HL-60 (cell line): ENCODE data around the gene TSC2.
A peak's percentile ranks its signal among the peaks of the same experiment; 100 is the strongest.

Source experiments
- CTCF ChIP-seq: IDR thresholded peaks from one replicate; pipeline ENCODE4 v1.5.1; 2011; ENCODE audit warnings: low read length, control low read depth, inconsistent platforms; ENCODE audit not compliant: insufficient read depth
- GABPA ChIP-seq: IDR thresholded peaks from 2 replicates; pipeline ENCODE4 v1.6.1; 2012; ENCODE audit warnings: low read depth
- POLR2AphosphoS5 ChIP-seq: IDR thresholded peaks from 2 replicates; pipeline ENCODE4 v1.6.1; 2012; ENCODE audit warnings: low read depth
- REST ChIP-seq: IDR thresholded peaks from 2 replicates; pipeline ENCODE4 v1.6.1; 2012; ENCODE audit warnings: low read depth; ENCODE audit not compliant: insufficient replicate concordance

GRCh38 chr16:2023092-2024031 is 24.4 kb upstream of the TSC2 start:
- TF ChIP-seq CTCF (peak; percentile 95), REST (no peak), POLR2AphosphoS5 (no peak), GABPA (no peak)
